ENCODE measurements around the gene ITGA8. TPM values are rescaled to one million over a fixed set of nuclear protein-coding genes. Genes with fewer than 3 reads are reported as not detected.

ITGA8 gene
- polyA plus RNA-seq, 2 donors = 2.5 to 3.6 TPM

DNA sequence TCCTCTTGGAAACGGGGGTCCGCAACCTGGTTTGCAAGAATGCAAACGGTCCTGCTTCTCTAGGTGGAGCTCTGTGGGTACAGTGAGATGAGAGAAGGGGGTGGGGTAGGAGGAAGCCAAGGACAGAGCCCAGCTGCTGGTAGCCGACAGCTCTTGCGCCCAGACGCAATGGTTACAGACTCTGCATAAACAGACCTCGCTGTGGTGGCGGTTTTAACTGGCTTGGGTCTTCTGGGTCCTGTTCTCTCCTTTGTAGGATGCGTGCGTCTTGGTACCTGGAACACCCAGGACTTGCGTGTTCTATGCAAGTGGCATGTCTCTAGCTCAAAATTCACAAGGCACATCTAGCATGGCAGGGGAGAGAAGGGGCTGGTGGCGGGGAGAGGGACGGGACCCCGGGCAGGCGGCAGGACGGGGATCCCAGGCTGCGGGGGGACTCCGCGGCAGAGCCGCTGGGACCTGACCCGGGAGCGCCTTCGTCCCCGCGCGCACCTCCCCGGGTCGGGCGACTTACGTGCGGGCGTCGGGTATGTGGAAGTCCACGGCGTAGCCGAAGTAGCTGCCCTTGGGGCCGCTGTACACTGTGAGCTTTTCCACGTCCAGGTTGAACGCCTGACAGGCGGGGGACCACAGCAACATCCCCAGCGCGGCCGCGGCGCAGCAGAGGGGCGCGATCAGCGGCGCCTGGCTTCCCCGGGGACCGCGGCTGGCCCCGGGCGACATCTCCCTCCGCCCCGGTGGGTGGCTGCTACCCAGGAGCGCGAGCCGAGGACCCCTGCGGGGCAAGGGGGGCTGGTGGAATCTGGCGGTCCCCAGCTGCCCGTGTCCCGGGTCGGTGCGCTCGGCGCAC is 448 bp downstream of the ITGA8 start:
- no peaks in the 10 kb centered on the region for H3K27me3 ChIP-seq (ENCODE audit: control insufficient read depth in 1 of 2, insufficient read depth in 2 of 2, low read length in 2 of 2)
- 5% methylated on average over 46 to 67 of the region's 67 CpGs for whole genome bisulfite sequencing, 2 donors
- peaks cover 0 to 3% of the 10 kb centered on the region in 2 donors for H3K9me3 ChIP-seq (ENCODE audit: control insufficient read depth in 2 of 2, insufficient read depth in 1 of 2, low read depth in 1 of 2, low read length in 1 of 2)
- no peaks in the 10 kb centered on the region for H3K4me1 ChIP-seq (ENCODE audit: control insufficient read depth in 2 of 2, insufficient read depth in 2 of 2, low read length in 1 of 2)
- H3K27ac ChIP-seq (ENCODE audit: low read depth in 2 of 2, low read length in 1 of 2) = peak overlapping the region; percentile 24 to 81
- H3K36me3 ChIP-seq (ENCODE audit: control insufficient read depth in 2 of 2, insufficient read depth in 2 of 2, low read length in 1 of 2) = no peaks in the 10 kb centered on the region
- H3K4me3 ChIP-seq (ENCODE audit: low read depth in 1 of 2, low read length in 2 of 2) = peak overlapping the region; percentile 23 to 61

DNA sequence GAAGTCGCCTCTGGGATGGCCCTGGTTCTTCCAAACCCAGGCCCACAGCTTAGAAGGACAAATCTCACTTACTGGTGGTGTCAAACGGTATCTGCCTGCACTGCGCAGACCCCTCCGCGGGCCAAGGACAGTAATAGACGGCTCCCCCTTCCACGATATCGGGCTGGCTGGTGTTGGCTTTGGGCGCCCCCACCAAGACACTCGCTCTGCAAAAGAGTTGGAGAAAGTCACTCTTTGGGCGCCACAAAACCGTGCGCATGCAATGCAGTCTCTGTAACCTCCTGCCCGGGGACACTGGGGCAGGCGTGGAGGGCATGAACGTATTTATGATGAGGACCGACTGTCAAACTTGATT is 1.1 kb downstream of the ITGA8 start:
- H3K27me3 ChIP-seq (ENCODE audit: control insufficient read depth in 1 of 2, insufficient read depth in 2 of 2, low read length in 2 of 2) = no peaks in the 10 kb centered on the region
- 17 to 21% methylated on average over 17 of the region's 17 CpGs for WGBS, 2 donors
- no peaks in the 10 kb centered on the region for H3K4me1 ChIP-seq (ENCODE audit: control insufficient read depth in 2 of 2, insufficient read depth in 2 of 2, low read length in 1 of 2)
- H3K9me3 ChIP-seq (ENCODE audit: control insufficient read depth in 2 of 2, insufficient read depth in 1 of 2, low read depth in 1 of 2, low read length in 1 of 2) = peaks cover 0 to 3% of the 10 kb centered on the region in 2 donors
- H3K27ac ChIP-seq (ENCODE audit: low read depth in 2 of 2, low read length in 1 of 2) = peak overlapping the region; percentile 6 to 24
- no peaks in the 10 kb centered on the region for H3K36me3 ChIP-seq (ENCODE audit: control insufficient read depth in 2 of 2, insufficient read depth in 2 of 2, low read length in 1 of 2)
- H3K4me3 ChIP-seq (ENCODE audit: low read depth in 1 of 2, low read length in 2 of 2) = peak overlapping the region; percentile 23 to 61

DNA sequence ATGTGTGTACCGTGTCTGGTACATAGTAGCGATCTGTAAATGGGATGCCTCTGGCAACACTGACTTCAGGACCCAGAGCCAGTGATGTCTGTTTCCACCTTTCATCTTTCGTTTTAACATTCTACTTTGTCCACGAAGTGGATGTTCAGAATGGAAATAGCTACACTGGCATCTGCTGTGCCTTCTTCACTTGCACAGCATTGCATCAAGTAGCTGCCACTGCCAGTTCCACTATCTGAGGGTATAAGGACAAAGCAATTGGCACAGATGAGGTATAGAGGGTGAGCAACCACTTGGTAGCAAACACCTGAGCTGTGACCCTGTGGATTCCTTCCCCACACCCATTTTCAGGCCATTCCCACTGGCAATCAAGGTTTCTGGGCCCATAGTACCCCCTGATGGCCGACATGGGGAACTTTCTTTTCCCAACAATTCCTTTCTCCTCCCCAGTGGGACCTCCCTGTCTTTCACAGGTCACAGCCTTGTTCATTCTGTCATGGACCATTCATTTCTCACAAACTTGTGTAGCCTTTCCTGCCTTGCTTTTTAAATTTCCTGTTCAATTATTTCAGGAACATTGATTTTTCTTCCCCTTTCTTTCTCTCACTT is 4.0 kb downstream of the ITGA8 start:
- H3K4me1 ChIP-seq (ENCODE audit: control insufficient read depth in 2 of 2, insufficient read depth in 2 of 2, low read length in 1 of 2) = no peaks in the 10 kb centered on the region
- H3K27ac ChIP-seq (ENCODE audit: low read depth in 2 of 2, low read length in 1 of 2) = no peak overlapping the region
- H3K4me3 ChIP-seq (ENCODE audit: low read depth in 1 of 2, low read length in 2 of 2) = no peak overlapping the region
- 49 to 51% methylated on average over 5 of the region's 5 CpGs for WGBS, 2 donors
- peaks cover 0 to 3% of the 10 kb centered on the region in 2 donors for H3K9me3 ChIP-seq (ENCODE audit: control insufficient read depth in 2 of 2, insufficient read depth in 1 of 2, low read depth in 1 of 2, low read length in 1 of 2)
- H3K36me3 ChIP-seq (ENCODE audit: control insufficient read depth in 2 of 2, insufficient read depth in 2 of 2, low read length in 1 of 2) = no peaks in the 10 kb centered on the region
- no peaks in the 10 kb centered on the region for H3K27me3 ChIP-seq (ENCODE audit: control insufficient read depth in 1 of 2, insufficient read depth in 2 of 2, low read length in 2 of 2)

DNA sequence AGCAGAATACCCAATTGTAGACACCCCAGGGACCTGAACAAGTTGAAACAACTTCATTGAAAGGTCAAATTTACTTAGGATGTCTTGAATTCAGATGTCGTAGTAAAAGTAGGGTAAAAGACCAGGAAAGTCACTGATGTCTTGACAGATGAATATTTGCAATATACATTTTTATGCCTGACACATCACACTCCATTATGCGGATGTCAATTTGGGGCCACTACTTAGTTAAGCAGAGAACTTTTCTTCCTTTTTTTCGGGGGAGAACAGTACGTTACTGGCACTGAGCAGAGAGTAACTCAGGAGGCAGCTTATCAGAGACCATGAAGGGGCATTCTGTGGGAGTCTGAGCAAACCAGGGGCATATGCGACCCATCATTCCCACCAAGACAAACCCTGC is 4.9 kb downstream of the ITGA8 start:
- Histone ChIP-seq H3K9me3 (ENCODE audit: control insufficient read depth in 2 of 2, insufficient read depth in 1 of 2, low read depth in 1 of 2, low read length in 1 of 2) (peaks cover 0 to 3% of the 10 kb centered on the region in 2 donors), H3K36me3 (ENCODE audit: control insufficient read depth in 2 of 2, insufficient read depth in 2 of 2, low read length in 1 of 2) (no peaks in the 10 kb centered on the region), H3K27me3 (ENCODE audit: control insufficient read depth in 1 of 2, insufficient read depth in 2 of 2, low read length in 2 of 2) (no peaks in the 10 kb centered on the region), H3K27ac (ENCODE audit: low read depth in 2 of 2, low read length in 1 of 2) (no peak overlapping the region), H3K4me3 (ENCODE audit: low read depth in 1 of 2, low read length in 2 of 2) (no peak overlapping the region), H3K4me1 (ENCODE audit: control insufficient read depth in 2 of 2, insufficient read depth in 2 of 2, low read length in 1 of 2) (no peaks in the 10 kb centered on the region)
- 78% methylated on average over 5 of the region's 5 CpGs for WGBS, 2 donors

DNA sequence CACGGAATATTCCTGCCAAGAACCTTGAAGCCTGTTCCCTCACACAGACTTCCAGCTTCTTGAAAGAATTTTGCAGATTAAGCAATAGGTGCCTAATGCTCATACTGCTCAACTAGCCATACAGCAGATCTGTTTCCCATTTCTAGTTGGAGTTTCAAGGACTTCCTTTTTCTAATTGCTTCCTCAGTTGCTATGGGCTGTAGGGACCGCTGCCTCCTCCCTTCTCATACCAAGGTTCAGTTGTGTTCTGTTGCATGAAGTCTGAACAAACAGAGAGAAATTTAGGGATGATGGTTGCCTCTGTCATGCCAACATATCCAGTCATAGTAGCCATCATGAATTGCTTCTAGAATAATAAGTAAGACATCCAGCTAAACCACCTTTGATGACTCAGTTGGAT is 6.8 kb downstream of the ITGA8 start:
- WGBS, 2 donors = 64 to 72% methylated on average over 2 of the region's 2 CpGs
- H3K4me1 ChIP-seq (ENCODE audit: control insufficient read depth in 2 of 2, insufficient read depth in 2 of 2, low read length in 1 of 2) = no peaks in the 10 kb centered on the region
- peaks cover 0 to 3% of the 10 kb centered on the region in 2 donors for H3K27me3 ChIP-seq (ENCODE audit: control insufficient read depth in 1 of 2, insufficient read depth in 2 of 2, low read length in 2 of 2)
- no peaks in the 10 kb centered on the region for H3K9me3 ChIP-seq (ENCODE audit: control insufficient read depth in 2 of 2, insufficient read depth in 1 of 2, low read depth in 1 of 2, low read length in 1 of 2)
- no peak overlapping the region for H3K27ac ChIP-seq (ENCODE audit: low read depth in 2 of 2, low read length in 1 of 2)
- no peaks in the 10 kb centered on the region for H3K36me3 ChIP-seq (ENCODE audit: control insufficient read depth in 2 of 2, insufficient read depth in 2 of 2, low read length in 1 of 2)
- H3K4me3 ChIP-seq (ENCODE audit: low read depth in 1 of 2, low read length in 2 of 2) = no peak overlapping the region

DNA sequence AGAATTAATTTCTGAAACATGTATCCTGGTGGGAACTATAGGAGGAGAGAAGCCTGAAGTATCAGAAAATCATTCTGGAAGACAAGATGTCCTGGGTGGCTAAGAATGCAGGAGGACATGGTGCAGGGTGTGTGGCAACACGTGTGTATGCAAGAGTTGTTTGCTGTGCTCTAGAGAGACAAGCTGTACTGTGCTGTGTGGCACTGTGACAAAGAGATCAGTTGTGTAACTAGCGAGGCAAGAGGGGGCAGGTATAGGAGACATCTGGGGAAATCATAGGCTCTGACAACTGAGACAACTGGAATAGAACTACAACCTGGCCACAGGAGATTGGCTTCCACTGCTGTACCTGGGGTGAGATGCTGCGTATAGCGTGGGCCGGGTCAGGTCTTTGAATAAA is 9.3 kb downstream of the ITGA8 start:
- Histone ChIP-seq H3K27me3 (ENCODE audit: control insufficient read depth in 1 of 2, insufficient read depth in 2 of 2, low read length in 2 of 2) (peaks cover 0 to 3% of the 10 kb centered on the region in 2 donors), H3K9me3 (ENCODE audit: control insufficient read depth in 2 of 2, insufficient read depth in 1 of 2, low read depth in 1 of 2, low read length in 1 of 2) (no peaks in the 10 kb centered on the region), H3K4me1 (ENCODE audit: control insufficient read depth in 2 of 2, insufficient read depth in 2 of 2, low read length in 1 of 2) (no peaks in the 10 kb centered on the region), H3K36me3 (ENCODE audit: control insufficient read depth in 2 of 2, insufficient read depth in 2 of 2, low read length in 1 of 2) (no peaks in the 10 kb centered on the region), H3K27ac (ENCODE audit: low read depth in 2 of 2, low read length in 1 of 2) (no peak overlapping the region), H3K4me3 (ENCODE audit: low read depth in 1 of 2, low read length in 2 of 2) (no peak overlapping the region)
- WGBS, 2 donors = 71 to 79% methylated on average over 5 of the region's 5 CpGs

DNA sequence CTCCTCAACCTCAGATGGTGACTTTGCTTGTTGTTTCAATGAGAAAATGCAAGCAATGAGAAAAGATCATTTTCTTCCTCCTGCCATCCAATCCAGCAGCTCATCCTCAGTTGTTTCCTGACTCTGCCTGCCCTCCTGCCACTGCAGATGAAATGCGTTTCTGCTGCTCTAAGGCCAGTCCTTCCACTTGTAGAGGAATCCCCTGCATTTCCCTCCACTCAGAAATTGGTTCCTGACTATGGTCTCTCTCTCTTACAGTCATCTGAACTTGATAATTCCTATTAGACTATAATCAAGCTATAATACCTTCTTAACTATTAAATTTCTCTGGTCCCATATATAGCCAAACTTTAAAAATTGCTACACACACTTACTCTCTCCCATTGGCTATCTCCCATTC is 14.4 kb downstream of the ITGA8 start:
- no peaks in the 10 kb centered on the region for H3K4me1 ChIP-seq (ENCODE audit: control insufficient read depth in 2 of 2, insufficient read depth in 2 of 2, low read length in 1 of 2)
- H3K27me3 ChIP-seq (ENCODE audit: control insufficient read depth in 1 of 2, insufficient read depth in 2 of 2, low read length in 2 of 2) = peaks cover 0 to 3% of the 10 kb centered on the region in 2 donors
- H3K9me3 ChIP-seq (ENCODE audit: control insufficient read depth in 2 of 2, insufficient read depth in 1 of 2, low read depth in 1 of 2, low read length in 1 of 2) = no peaks in the 10 kb centered on the region
- H3K27ac ChIP-seq (ENCODE audit: low read depth in 2 of 2, low read length in 1 of 2) = no peak overlapping the region
- WGBS, 2 donors = 85 to 90% methylated on average over 1 of the region's 1 CpG
- no peak overlapping the region for H3K4me3 ChIP-seq (ENCODE audit: low read depth in 1 of 2, low read length in 2 of 2)
- no peaks in the 10 kb centered on the region for H3K36me3 ChIP-seq (ENCODE audit: control insufficient read depth in 2 of 2, insufficient read depth in 2 of 2, low read length in 1 of 2)

DNA sequence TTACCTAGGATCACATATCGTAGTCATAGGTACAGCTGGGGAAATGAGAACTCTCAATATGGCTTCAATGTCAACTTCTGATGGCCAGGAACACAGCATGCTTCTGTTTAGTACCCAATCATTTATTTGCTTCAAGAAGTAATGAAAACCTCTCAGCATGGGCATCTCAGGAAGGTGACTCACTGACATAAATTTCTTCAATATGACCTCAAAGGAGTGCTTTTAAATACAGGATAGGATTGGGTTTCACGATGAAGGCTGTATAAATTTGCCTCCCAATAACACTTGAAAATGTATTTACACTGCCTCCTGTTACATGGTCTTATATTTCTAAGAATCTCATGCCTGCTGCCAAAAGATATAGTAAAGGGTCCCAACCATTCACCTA is 15.1 kb downstream of the ITGA8 start:
- H3K9me3 ChIP-seq (ENCODE audit: control insufficient read depth in 2 of 2, insufficient read depth in 1 of 2, low read depth in 1 of 2, low read length in 1 of 2) = no peaks in the 10 kb centered on the region
- no peak overlapping the region for H3K4me3 ChIP-seq (ENCODE audit: low read depth in 1 of 2, low read length in 2 of 2)
- peaks cover 0 to 3% of the 10 kb centered on the region in 2 donors for H3K27me3 ChIP-seq (ENCODE audit: control insufficient read depth in 1 of 2, insufficient read depth in 2 of 2, low read length in 2 of 2)
- 78 to 85% methylated on average over 2 of the region's 2 CpGs for WGBS, 2 donors
- no peak overlapping the region for H3K27ac ChIP-seq (ENCODE audit: low read depth in 2 of 2, low read length in 1 of 2)
- no peaks in the 10 kb centered on the region for H3K36me3 ChIP-seq (ENCODE audit: control insufficient read depth in 2 of 2, insufficient read depth in 2 of 2, low read length in 1 of 2)
- no peaks in the 10 kb centered on the region for H3K4me1 ChIP-seq (ENCODE audit: control insufficient read depth in 2 of 2, insufficient read depth in 2 of 2, low read length in 1 of 2)

DNA sequence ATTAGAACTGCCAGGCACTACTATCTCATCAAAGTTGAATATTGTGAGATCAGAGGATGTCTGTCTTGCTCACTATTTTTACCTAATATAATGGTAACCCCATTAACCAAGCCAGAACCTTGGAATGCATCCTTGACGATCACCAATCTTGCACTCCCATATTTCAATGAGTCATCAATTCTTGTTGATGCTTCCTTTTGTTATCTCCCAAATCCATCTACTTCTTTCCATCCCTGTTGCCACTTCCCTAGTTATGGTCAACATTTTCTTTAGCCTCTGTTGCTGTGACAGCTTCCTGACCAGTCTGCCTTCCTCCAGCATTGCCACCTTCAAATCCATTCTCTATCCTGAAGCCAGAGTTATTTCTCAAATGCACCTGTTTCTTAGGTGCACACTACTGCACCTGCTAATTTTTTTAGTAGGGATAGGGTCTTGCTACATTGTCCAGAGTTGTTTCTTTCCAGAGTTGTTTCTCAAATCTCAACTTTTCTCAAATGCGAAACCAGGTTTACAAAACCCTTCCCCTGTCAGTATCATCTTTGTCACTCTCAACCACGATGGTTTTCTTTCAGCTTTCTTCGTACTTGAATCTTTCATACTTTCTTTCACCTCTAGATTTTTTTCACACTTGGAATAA is 15.7 kb downstream of the ITGA8 start:
- H3K9me3 ChIP-seq (ENCODE audit: control insufficient read depth in 2 of 2, insufficient read depth in 1 of 2, low read depth in 1 of 2, low read length in 1 of 2) = no peaks in the 10 kb centered on the region
- no peak overlapping the region for H3K27ac ChIP-seq (ENCODE audit: low read depth in 2 of 2, low read length in 1 of 2)
- H3K4me1 ChIP-seq (ENCODE audit: control insufficient read depth in 2 of 2, insufficient read depth in 2 of 2, low read length in 1 of 2) = no peaks in the 10 kb centered on the region
- no peaks in the 10 kb centered on the region for H3K36me3 ChIP-seq (ENCODE audit: control insufficient read depth in 2 of 2, insufficient read depth in 2 of 2, low read length in 1 of 2)
- H3K27me3 ChIP-seq (ENCODE audit: control insufficient read depth in 1 of 2, insufficient read depth in 2 of 2, low read length in 2 of 2) = peaks cover 0 to 3% of the 10 kb centered on the region in 2 donors
- WGBS, 2 donors = 82 to 86% methylated on average over 4 of the region's 4 CpGs
- no peak overlapping the region for H3K4me3 ChIP-seq (ENCODE audit: low read depth in 1 of 2, low read length in 2 of 2)

Data from esophagus (tissue), 2 donors.